Cardiac fibroblast (primary cell): Measurements from ENCODE around the gene TMEM187.

Experiments used
- DNase-seq, 2 donors: peaks; one replicate each; pipeline versions ENCODE4 v3.0.0 to v3.0.0-alpha.2; 2010; ENCODE audit warnings: low read depth in 2 of 2
- H3K4me3 ChIP-seq, 2 donors: replicated peaks in 1 of 2; 1 replicate in 1 of 2; 2 replicates in 1 of 2; pipeline ENCODE4 v1.5.1; 2011; ENCODE audit warnings: low read depth in 2 of 2, low read length in 2 of 2, mild to moderate bottlenecking in 2 of 2, moderate library complexity in 1 of 2
- CTCF ChIP-seq: IDR thresholded peaks from one replicate; pipeline ENCODE4 v1.5.1; 2011; ENCODE audit warnings: low read depth, mild to moderate bottlenecking, low read length, inconsistent platforms

TMEM187 gene

GRCh38 chrX:154002215-154002719, 29.7 kb downstream of the TMEM187 start:
- DNase-seq, result peak; percentile 46 to 47
- no peak for TF ChIP-seq CTCF
- H3K4me3 ChIP-seq, result no peak overlapping the region

- DNase-seq, result no peak
- H3K4me3 ChIP-seq, result no peak overlapping the region
- no peak for TF ChIP-seq CTCF
Measured at GRCh38 chrX:154004315-154004714, 31.8 kb downstream of the TMEM187 start.

- DNase-seq, result no peak
- H3K4me3 ChIP-seq, result no peak overlapping the region
- TF ChIP-seq CTCF, result no peak
Measured at GRCh38 chrX:154006947-154007346, 34.4 kb downstream of the TMEM187 start.

- DNase-seq, result no peak
- H3K4me3 ChIP-seq, result no peak overlapping the region
- TF ChIP-seq CTCF, result no peak
Measured at GRCh38 chrX:154008521-154008920, 36.0 kb downstream of the TMEM187 start.

GRCh38 chrX:154010330-154011087, 38.0 kb downstream of the TMEM187 start:
- DNase-seq, result peak; percentile 36 to 64
- H3K4me3 ChIP-seq, result no peak overlapping the region
- no peak for TF ChIP-seq CTCF

GRCh38 chrX:154011376-154012335, 39.1 kb downstream of the TMEM187 start:
- no peak for DNase-seq
- no peak overlapping the region for H3K4me3 ChIP-seq
- no peak for TF ChIP-seq CTCF
